ENCODE measurements around the gene ZNF512B. TPM values are rescaled to one million over a fixed set of nuclear protein-coding genes. Genes with fewer than 3 reads are reported as not detected.

The ZNF512B gene
- total and polyA plus RNA-seq, 2 donors (not counting 1 experiment from before 2014, with no cell fraction given) = 8.8 to 10.5 TPM

- CTCF ChIA-PET = interaction anchor here (0.7 to 1.6 kb wide), 3 partner anchors 10 to 1733 kb away, joined by 3 to 5 read pairs (median 3); partner anchors contain the start of gene PRPF6
- H3K9ac ChIP-seq (ENCODE audit: low read length) = no peak overlapping the region
Measured at GRCh38 chr20:63970714-63971431, 1.1 kb upstream of the ZNF512B start.

More at GRCh38 chr20:63970714-63971431, 1.1 kb upstream of the ZNF512B start:
- no peaks in the 10 kb centered on the region for H3K79me2 ChIP-seq (ENCODE audit: control insufficient read depth, insufficient read depth, low read length)
- peak overlapping the region; percentile 73 for H3K4me3 Mint-ChIP-seq
- DNase-seq (peak; percentile 17), ATAC-seq (ENCODE audit: low read depth) (no peak)
- TF ChIP-seq CTCF (IDR thresholded peaks at IDR 0.05) (no peak), EZH2 (IDR thresholded peaks at IDR 0.05; ENCODE audit: borderline replicate concordance, insufficient read depth, low read depth, low read length, poor library complexity, severe bottlenecking) (no peak)
- H3K27me3 Mint-ChIP-seq = no peaks in the 10 kb centered on the region
- H3K4me1 ChIP-seq (ENCODE audit: control insufficient read depth in 2 of 2, insufficient read depth in 2 of 2, low read length in 2 of 2) = peaks cover 13 to 22% of the 10 kb centered on the region in 2 donors
- H3K36me3 ChIP-seq (replicated peaks in 1 of 2; ENCODE audit: control extremely low read depth in 1 of 2, control insufficient read depth in 1 of 2, extremely low read depth in 1 of 2, insufficient read depth in 2 of 2, low read length in 1 of 2) = peaks cover 0 to 6% of the 10 kb centered on the region in 2 experiments
- no peaks in the 10 kb centered on the region for H3K27me3 ChIP-seq (replicated peaks in 1 of 4; ENCODE audit: control extremely low read depth in 1 of 4, control insufficient read depth in 3 of 4, insufficient read depth in 4 of 4, low read length in 3 of 4)
- intact Hi-C loops (cut with micrococcal nuclease) = no loop called here
- no peaks in the 10 kb centered on the region for H3K9me3 Mint-ChIP-seq (ENCODE audit: insufficient read depth)
- peak overlapping the region in 1 of 5 experiments; percentile 38 for H3K4me3 ChIP-seq (ENCODE audit: control extremely low read depth in 1 of 5, extremely low read depth in 1 of 5, insufficient read depth in 1 of 5, low read depth in 2 of 5, low read length in 4 of 5)
- POLR2A ChIA-PET = interaction anchor here (0.7 kb wide), 1 partner anchor 10 kb away, joined by 6 read pairs; the partner anchor contains the start of gene PRPF6
- no peaks in the 10 kb centered on the region for H4K20me1 ChIP-seq (ENCODE audit: control insufficient read depth, insufficient read depth, low read length, poor library complexity, severe bottlenecking)
- H3K27ac Mint-ChIP-seq = peak overlapping the region; percentile 26
- WGBS (ENCODE audit: insufficient coverage) = 96% methylated on average over 4 of the region's 5 CpGs
- peaks cover 0 to 12% (median 0%) of the 10 kb centered on the region in 3 donors for H3K9me3 ChIP-seq (ENCODE audit: control extremely low read depth in 1 of 3, control insufficient read depth in 2 of 3, insufficient read depth in 1 of 3, low read length in 2 of 3)
- peaks cover 17% of the 10 kb centered on the region for H3K4me1 Mint-ChIP-seq
- H3K4me2 ChIP-seq (replicated peaks; ENCODE audit: low read depth, low read length, poor library complexity, severe bottlenecking) = peak overlapping the region; percentile 78
- H3K27ac ChIP-seq (ENCODE audit: low read length in 2 of 2) = no peak overlapping the region
- H2AFZ ChIP-seq (ENCODE audit: insufficient read depth, low read depth, low read length, poor library complexity, severe bottlenecking) = no peak overlapping the region

Data from B cell (primary cell).